ENCODE results near the gene SELENOF. TPM values are rescaled to one million over a fixed set of nuclear protein-coding genes. Genes with fewer than 3 reads are reported as not detected.

The SELENOF gene
- total RNA-seq, 4 donors from 2014 or later: 84.0 to 216 (median 112) TPM

DNA sequence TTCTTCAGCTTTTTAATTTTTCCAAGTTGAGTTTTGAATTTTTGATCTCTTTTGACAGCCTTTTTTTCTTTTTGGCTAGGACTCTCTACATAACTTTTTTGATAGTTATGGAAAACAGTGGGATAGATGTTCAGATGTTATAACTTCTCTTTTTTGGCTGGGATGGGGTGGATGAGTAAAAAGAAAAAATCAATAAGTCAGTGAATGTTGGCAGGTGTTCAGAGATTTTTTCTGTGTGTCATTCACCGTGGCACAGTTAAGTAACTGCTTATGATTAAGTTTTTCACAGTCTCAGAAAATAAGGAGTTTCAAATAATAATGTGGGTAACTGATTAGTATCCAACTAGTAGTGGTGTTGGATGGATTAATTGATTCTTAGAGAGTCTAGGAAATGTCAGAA lies 24.5 kb upstream of the SELENOF start:
- TF ChIP-seq, protein P1, sequence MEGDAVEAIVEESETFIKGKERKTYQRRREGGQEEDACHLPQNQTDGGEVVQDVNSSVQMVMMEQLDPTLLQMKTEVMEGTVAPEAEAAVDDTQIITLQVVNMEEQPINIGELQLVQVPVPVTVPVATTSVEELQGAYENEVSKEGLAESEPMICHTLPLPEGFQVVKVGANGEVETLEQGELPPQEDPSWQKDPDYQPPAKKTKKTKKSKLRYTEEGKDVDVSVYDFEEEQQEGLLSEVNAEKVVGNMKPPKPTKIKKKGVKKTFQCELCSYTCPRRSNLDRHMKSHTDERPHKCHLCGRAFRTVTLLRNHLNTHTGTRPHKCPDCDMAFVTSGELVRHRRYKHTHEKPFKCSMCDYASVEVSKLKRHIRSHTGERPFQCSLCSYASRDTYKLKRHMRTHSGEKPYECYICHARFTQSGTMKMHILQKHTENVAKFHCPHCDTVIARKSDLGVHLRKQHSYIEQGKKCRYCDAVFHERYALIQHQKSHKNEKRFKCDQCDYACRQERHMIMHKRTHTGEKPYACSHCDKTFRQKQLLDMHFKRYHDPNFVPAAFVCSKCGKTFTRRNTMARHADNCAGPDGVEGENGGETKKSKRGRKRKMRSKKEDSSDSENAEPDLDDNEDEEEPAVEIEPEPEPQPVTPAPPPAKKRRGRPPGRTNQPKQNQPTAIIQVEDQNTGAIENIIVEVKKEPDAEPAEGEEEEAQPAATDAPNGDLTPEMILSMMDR (IDR thresholded peaks at IDR 0.05; ENCODE audit: low read depth): no peak

DNA sequence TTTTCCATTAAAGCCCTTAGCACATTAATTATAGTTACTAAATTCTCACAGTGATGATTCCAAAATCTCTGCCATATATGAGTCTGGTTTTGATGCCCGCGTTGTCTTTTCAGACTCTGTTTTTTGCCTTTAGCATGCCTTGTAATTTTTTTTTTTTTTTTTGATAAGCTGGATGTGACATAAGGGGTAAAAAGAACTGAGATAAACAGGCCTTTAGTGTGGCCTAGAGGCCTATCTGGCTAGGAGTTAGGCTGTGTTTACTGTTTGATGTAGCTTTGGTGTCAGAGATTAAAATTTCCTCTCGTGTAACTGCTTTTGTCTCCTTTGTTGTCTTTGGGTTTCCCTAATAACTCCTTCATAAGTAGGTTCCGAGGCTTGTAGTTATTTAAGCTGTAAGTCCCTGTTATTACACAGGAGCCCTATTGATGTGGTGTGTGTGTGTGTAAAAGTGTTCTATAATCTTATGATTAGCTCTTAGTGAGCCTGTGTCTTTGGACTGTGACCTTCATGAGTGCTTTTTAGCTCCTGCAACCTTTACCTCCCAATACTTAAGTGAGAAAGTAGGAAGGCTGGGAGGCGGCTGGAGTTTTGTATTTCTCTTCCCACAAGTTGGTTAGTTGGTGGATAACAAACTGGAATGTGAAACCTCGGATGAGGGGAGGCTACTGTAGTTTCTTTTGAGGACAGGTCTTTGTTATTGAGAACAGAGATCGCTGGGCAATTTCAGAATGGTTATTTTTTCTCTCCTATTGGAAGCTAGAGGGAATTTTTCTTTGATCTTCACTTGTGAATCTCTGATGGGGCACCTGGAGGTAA lies 19.8 kb upstream of the SELENOF start:
- TF ChIP-seq, protein P1 (IDR thresholded peaks at IDR 0.05; ENCODE audit: low read depth): no peak

DNA sequence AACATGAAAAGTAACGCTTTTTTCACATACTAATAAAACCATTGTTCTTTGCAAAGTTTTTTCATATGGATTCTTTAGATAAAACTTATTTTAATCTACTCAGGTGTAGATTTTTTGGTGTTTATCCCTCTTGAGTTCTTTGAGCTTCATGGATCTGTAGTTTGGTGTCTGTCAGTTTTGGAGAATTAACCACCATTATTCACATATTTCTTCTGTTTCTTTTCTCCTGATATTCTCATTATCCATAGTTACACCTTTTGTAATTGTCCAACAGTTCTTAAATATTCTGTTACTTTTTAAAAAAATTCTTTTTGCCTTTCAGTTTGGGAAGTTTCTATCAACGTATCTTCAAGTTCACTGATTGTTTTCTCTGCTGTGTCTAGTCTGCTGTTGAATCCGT lies 19.1 kb upstream of the SELENOF start:
- TF ChIP-seq, protein P1 (IDR thresholded peaks at IDR 0.05; ENCODE audit: low read depth): no peak

GRCh38 chr1:86928819-86929218 lies 14.9 kb upstream of the SELENOF start:
- TF ChIP-seq, protein P1 (IDR thresholded peaks at IDR 0.05; ENCODE audit: low read depth): no peak

- TF ChIP-seq, protein P1 (IDR thresholded peaks at IDR 0.05; ENCODE audit: low read depth): no peak
Measured at GRCh38 chr1:86926883-86927282, 13.0 kb upstream of the SELENOF start.

DNA sequence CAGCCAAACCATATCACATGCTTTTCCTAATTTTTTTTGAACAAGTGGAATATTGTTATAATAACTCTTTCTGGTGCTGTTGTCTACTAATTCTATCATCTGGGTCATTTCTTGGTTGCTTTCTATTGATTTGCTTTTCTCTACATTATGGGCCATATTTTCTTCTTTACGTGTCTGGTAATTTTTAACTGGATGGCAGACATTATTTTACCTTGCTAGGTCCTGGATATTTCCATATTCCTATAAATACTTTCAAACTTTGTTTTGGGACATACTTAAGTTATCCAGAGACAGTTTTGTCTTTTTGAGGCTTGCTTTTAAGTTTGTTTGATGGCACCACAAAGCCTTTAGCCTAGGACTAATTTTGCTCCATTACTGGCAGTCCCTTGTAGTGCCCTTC lies 11.8 kb upstream of the SELENOF start:
- TF ChIP-seq, protein P1 (IDR thresholded peaks at IDR 0.05; ENCODE audit: low read depth): no peak

- TF ChIP-seq, protein P1 (IDR thresholded peaks at IDR 0.05; ENCODE audit: low read depth): no peak
Measured at GRCh38 chr1:86924324-86924960, 10.5 kb upstream of the SELENOF start.

All from subcutaneous adipose tissue (tissue), 4 donors.